Measurements from ENCODE around the gene GDF11. TPM values are rescaled to one million over a fixed set of nuclear protein-coding genes. Genes with fewer than 3 reads are reported as not detected.
"Not testable (repeated sequence)": the region's sequence is repeated elsewhere in the genome, so short reads cannot be mapped to it uniquely, and the experiment has no call there.

The GDF11 gene
- total RNA-seq, 1 donor from 2014 or later = 10.7 TPM

DNA sequence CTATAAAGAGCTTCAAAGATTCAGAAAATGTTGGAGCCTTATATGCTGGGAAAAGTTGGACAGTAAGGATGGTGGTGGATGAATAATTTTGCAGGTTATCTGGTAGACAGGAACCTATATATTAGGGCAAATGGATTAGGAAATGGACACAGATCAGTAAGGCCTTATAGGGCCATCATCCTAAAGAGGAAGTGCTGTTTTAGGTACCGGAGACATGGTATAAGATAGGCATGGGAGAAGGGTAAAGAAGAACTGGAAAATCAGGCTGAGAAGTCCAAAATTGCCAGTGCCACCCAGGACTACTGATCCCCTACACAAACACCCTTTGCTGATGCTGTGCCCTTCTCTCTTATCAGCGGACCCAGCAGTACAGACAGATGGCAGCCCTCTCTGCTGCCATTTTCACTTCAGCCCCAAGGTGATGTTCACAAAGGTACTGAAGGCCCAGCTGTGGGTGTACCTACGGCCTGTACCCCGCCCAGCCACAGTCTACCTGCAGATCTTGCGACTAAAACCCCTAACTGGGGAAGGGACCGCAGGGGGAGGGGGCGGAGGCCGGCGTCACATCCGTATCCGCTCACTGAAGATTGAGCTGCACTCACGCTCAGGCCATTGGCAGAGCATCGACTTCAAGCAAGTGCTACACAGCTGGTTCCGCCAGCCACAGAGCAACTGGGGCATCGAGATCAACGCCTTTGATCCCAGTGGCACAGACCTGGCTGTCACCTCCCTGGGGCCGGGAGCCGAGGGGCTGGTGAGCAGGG is 5.5 kb downstream of the GDF11 start:
- Histone ChIP-seq H3K4me3 (ENCODE audit: low read depth, low read length) (no peak overlapping the region), H3K36me3 (ENCODE audit: control insufficient read depth, insufficient read depth, low read length) (peaks cover 3% of the 10 kb centered on the region), H3K27me3 (ENCODE audit: control insufficient read depth, insufficient read depth, low read length) (no peaks in the 10 kb centered on the region)
- TF ChIP-seq CTCF (IDR thresholded peaks at IDR 0.05; ENCODE audit: insufficient read depth, low read length, poor library complexity, severe bottlenecking) = no peak
- DNase-seq (ENCODE audit: low read depth) = no peak

- TF ChIP-seq CTCF (IDR thresholded peaks at IDR 0.05; ENCODE audit: insufficient read depth, low read length, poor library complexity, severe bottlenecking) = no peak
- H3K27me3 ChIP-seq (ENCODE audit: control insufficient read depth, insufficient read depth, low read length) = no peaks in the 10 kb centered on the region
- peaks cover 3% of the 10 kb centered on the region for H3K36me3 ChIP-seq (ENCODE audit: control insufficient read depth, insufficient read depth, low read length)
- H3K4me3 ChIP-seq (ENCODE audit: low read depth, low read length) = no peak overlapping the region
- DNase-seq (ENCODE audit: low read depth) = no peak
Observed at GRCh38 chr12:55755246-55755645, 12.3 kb downstream of the GDF11 start.

GRCh38 chr12:55757701-55758100 is 14.8 kb downstream of the GDF11 start:
- Histone ChIP-seq H3K36me3 (ENCODE audit: control insufficient read depth, insufficient read depth, low read length) (peaks cover 1% of the 10 kb centered on the region), H3K27me3 (ENCODE audit: control insufficient read depth, insufficient read depth, low read length) (no peaks in the 10 kb centered on the region), H3K4me3 (ENCODE audit: low read depth, low read length) (no peak overlapping the region)
- DNase-seq (ENCODE audit: low read depth) = no peak
- TF ChIP-seq CTCF (IDR thresholded peaks at IDR 0.05; ENCODE audit: insufficient read depth, low read length, poor library complexity, severe bottlenecking) = no peak

DNA sequence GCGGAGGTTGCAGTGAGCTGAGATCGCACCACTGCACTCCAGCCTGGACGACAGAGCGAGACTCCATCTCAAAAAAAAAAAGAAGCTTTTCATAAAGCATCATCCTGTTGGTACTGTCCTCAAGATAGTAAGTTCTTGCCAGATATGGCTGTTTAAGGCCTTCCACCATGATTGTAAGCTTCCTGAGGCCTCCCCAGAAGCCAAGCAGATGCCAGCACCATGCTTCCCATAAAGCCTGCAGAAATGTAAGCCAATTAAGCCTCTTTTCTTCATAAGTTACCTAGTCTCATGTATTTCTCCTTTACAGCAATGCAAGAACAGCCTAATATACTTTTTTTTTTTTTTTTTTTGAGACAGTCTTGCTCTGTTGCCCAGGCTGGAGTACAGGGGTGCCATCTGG is 15.7 kb downstream of the GDF11 start:
- not testable (repeated sequence) for H3K4me3 ChIP-seq (ENCODE audit: low read depth, low read length); DNase-seq (ENCODE audit: low read depth); H3K27me3 ChIP-seq (ENCODE audit: control insufficient read depth, insufficient read depth, low read length); H3K36me3 ChIP-seq (ENCODE audit: control insufficient read depth, insufficient read depth, low read length)

GRCh38 chr12:55760663-55761062 is 17.7 kb downstream of the GDF11 start:
- no peak overlapping the region for H3K4me3 ChIP-seq (ENCODE audit: low read depth, low read length)
- no peaks in the 10 kb centered on the region for H3K36me3 ChIP-seq (ENCODE audit: control insufficient read depth, insufficient read depth, low read length)
- DNase-seq (ENCODE audit: low read depth) = no peak
- TF ChIP-seq CTCF (IDR thresholded peaks at IDR 0.05; ENCODE audit: insufficient read depth, low read length, poor library complexity, severe bottlenecking) = no peak
- H3K27me3 ChIP-seq (ENCODE audit: control insufficient read depth, insufficient read depth, low read length) = no peaks in the 10 kb centered on the region

DNA sequence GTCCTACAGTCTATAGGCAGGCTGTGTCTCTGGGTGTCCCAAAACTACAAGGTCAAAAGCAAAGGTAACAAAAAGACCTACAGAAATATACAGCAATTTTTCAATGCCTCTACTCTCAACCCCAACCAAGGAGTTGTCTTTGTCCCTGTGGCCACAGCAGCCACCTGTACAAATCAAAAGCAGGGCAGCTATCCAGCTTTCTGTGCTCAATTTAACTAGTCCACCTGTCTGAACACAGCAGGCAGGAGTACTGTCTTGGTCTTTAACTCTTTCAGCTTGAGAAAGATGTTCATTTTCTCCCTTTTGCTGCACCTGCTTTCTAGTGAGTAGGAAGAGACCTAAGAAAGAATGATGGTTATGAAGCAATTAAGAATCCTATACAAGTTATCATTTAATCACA is 19.7 kb downstream of the GDF11 start:
- TF ChIP-seq CTCF (IDR thresholded peaks at IDR 0.05; ENCODE audit: insufficient read depth, low read length, poor library complexity, severe bottlenecking) = no peak

More for the DNA sequence above, 19.7 kb downstream of the GDF11 start:
- no peak for DNase-seq (ENCODE audit: low read depth)
- Histone ChIP-seq H3K4me3 (ENCODE audit: low read depth, low read length) (no peak overlapping the region), H3K27me3 (ENCODE audit: control insufficient read depth, insufficient read depth, low read length) (no peaks in the 10 kb centered on the region), H3K36me3 (ENCODE audit: control insufficient read depth, insufficient read depth, low read length) (no peaks in the 10 kb centered on the region)

All from kidney epithelial cell (primary cell).